Activated CD8-positive, alpha-beta memory T cell treated with anti-CD3 and anti-CD28 coated beads, Interleukin-2, amount 50 U/mL, for 24 hours (primary cell): Measurements from ENCODE around the gene DNAJB8.

ENCODE experiments used
- DNase-seq: peaks from one replicate; pipeline ENCODE4 v3.0.0-alpha.2; 2020; ENCODE audit errors: extremely low read depth

The DNAJB8 gene

DNA sequence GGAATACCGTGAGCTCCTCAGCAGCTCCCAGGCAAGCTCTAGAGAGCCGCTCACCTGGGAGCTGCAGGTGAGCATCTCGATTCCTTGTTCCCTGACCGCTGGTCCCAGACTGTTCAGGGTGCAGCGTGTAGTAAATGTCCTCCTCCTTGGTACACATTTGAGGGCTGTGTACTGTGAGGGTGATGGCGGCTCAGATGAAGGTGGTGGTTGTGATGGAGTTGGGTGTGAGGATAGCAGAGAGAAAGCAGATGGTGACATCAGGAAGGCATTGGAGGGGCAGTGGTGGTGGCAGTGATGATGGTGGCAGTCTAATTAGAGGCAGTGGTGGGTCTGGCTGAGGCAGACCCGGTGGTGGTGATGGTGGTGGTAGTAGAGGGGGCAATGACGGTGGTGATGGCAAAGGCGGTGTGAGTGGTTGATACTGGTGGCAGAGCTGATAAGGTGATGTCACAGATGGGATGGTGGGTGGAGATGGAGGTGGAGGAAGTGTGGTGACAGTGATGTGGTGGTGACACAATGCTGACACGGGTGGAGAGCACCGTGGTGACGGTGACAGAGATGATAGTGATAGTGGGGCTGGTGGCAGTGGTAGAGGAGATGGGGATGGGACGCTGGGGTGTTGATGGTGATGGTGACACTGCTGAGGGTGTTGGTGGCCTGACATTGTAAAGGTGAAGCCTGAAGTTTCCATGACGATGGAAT is at the start of gene DNAJB8:
Gene DNAJB8, minus strand, starts transcription at position 51 of the 702 bp plus-strand sequence. CDS start 3,645 bp downstream, outside the sequence.
- peak; percentile 15 for DNase-seq

DNA sequence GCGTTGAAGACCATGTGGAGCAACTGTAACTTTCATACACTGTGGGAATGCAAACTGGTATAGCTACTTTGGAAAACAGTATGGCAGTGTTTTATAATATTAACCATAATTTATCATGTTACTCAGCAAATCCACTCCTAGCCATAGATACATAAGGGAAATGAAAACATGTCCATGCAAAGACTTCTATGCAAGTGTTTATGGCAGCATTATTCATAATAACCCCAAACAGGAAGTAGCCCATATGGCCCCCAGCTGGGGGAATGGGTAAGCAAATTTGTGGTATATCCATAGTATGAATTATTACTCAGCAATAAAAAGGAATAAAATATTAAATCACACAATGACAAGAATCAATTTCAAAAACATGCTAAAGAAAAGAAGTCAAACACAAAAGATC is 49.3 kb upstream of the DNAJB8 start:
- DNase-seq: no peak

DNA sequence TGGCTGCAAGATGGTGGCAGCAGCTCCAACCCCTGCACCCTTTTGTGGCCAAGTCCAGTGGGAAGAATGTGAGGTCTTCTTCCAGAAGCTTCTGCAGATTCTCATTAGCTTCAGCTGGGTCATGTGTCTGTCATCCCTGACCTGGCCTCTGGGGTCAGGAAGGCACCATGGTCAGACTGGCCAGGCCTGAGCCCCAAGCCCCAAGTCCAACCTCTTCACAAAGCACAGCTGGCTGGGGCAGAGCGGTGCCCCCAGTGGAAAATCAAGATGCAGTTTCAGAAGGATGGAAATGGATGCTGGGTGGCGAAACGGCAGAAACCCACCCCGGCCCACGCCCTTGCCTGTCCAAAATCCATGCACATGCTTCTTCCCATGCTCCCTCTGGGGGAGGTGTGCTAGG is 42.2 kb upstream of the DNAJB8 start:
- no peak for DNase-seq

DNA sequence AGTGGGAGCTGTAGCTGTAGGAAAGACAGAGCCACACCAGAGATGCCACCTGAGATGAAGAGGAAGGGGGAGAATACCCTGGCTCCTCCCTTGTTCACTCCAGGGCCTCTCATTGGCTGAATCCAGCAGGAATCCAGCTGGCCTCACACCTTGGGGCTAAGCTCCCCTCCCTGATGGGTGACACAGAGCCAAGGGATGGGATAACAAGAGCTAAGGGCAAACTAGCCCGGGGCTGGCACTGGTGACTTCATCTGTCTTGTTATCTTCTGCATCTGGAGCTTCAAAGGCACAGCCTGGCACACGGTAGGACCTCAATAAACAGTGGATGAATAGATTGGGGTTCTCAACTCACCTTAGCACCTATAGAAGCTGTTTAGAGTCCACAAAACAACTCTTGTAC is 40.1 kb upstream of the DNAJB8 start:
- no peak for DNase-seq

DNA sequence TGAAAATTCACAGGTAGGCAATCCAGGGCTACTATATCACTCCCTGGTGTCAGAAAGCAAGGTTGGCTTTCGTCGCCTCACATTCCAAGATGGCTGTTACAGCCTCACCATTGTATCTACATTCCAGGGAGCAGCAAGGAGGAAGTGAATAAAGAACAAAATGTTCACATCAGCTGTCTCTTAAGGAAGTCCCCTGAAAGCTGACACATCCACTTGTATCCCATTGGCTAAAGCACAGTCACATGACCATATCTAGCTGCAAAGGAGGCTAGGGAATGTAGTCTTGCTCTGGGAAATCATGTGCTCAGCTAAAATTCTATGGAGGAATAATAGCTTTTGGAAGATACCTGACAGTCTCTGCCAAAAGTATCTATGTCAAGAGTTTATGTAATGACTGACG is 39.1 kb upstream of the DNAJB8 start:
- no peak for DNase-seq

DNA sequence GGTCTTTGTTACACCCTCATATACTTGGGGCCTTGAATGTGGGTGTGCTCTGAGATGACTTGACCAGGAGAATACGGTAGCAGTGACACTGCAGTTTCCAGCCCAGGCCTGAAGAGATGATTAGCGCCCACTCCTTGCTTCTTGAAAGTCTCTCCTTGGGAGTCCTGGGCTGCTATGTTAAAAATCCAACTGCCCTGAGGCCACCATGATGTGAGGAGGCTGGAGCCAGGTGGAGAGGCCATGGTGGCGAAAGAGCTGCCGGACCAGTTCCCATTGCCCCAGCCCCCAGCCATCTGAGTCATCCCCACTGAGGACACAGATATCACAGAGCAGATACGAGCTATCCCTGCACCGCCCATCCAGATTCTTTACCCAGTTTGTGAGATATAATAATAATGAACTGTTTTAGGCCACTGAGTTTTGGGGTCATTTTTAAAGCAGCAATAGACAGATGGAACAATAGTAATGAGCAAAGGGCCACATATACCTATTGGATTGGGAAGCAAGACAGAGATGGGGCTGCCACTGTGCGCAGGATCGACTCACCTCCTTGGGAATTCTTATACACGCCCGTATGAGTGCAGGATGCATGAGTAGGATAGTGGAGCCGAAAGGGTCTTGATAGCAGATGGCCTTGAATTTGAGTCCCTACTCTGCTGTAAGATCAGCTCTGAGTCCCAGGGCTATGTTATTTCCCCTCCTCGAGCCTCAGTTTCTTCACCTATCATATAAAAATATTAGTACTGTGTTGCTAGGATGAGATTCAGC is 38.5 kb upstream of the DNAJB8 start:
- no peak for DNase-seq

DNA sequence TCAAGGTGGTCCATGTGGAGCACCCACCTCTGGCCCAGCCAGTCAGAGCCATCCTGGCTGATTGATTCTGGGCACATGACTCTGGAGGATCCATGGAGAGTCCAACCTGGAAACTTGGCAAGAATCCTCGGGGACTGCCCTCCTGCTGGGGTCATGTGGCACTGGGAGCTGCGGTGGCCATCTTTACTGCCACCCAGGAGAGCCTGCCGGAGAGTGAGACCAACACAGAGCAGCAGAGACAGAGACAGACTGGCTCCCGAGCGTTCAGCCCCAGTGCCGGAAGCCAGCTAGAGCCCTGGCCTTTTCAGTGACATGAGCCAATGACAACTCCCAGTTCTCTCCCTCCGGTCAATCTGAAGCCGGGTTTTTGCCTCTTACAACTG is 37.8 kb upstream of the DNAJB8 start:
- no peak for DNase-seq

DNA sequence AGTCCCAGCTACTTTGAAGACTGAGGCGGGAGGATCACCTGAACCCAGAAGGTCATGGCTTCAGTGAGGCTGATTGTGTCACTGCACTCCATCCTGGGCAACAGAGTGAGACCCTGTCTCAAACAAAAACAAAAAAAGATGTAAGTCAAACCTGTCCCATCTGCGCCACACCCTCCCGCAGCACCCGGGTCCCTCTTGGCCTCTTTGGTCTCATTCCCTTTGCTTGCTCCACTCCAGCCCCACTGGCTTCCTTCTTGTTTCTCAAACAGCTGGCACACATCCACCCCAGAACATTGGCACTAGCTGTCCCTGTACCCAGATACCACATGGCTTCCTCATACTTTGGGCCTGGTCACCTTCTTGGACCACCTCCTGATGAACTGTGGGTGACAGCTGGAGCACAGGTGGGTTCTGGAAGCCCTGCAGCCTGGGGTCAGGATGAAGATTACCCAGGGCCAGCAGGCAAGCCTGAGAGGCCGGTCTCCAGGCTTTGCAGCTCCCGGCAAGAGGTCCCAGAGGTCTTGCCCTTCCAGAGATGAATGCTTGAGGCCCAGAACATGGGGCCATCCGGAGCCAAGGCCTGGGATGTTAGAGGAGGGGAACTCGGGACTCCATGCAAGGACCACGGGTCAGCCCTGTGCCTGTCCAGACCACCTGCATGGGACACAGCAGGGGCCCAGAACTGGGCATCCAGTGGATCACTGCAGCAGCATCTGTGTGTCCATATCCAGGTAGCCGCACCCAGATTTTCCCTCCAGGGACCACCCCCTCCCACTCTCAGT is 37.3 kb upstream of the DNAJB8 start:
- DNase-seq: no peak

DNA sequence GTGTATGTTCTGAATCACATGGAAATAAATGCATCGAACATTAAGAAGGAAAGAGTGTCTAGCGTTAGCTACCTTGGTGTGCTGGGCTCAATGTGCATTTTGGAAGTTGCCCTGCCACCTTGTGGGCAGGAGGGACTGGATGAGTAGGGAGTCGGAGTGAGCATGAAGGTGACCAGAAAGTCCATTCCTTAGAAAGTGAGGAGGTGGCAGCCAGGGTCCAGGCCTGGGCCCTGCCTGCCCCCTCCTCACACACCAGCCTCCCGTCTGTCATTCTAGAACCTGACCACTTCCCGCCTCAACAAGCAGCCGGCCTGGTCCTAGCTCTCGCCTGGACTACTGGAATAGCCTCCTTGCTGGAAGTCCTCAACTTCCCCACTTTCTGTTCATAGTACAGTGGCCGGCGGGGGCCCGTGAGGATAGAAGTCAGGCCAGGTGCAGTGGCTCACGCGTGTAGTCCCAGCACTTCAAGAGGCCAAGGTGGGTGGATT is 36.5 kb upstream of the DNAJB8 start:
- no peak for DNase-seq

DNA sequence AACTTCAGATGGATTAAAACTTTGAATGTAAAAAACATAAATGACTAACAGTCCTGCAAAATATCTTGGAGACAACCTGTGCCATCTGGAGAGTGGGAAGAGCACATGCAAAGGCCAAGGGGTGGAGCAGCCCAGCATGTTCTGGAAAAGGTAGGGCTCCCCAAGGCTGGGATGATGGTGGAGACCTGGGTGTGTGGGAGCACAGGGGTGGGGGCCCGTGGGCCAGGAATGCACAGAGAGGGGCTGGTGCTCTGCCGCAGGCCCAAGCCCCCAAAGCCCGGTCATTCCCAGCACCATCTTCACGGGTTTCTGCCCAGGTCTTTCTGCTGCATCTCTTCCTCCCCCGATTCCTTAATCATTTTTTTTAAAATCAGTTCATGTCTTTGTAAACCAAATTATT is 36.0 kb upstream of the DNAJB8 start:
- DNase-seq: no peak

DNA sequence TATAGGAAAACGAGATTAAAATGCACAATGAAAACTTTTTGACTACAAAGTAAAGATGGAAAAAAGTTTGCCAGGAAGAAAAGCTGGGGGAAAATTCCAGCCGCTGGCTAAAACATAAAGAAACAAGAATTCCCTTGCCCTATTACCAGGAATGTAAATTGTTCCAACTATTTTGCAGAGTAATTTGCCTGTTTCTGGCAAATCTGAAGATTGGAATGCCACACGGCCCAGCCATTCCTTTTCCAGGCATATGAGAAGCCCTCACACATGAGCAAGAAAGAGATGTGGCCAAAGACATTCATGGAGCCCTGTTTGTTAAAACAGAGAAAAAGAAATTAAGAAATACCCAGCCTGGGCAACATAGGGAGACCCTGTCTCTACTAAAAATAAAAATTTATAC is 34.7 kb upstream of the DNAJB8 start:
- DNase-seq: no peak

DNA sequence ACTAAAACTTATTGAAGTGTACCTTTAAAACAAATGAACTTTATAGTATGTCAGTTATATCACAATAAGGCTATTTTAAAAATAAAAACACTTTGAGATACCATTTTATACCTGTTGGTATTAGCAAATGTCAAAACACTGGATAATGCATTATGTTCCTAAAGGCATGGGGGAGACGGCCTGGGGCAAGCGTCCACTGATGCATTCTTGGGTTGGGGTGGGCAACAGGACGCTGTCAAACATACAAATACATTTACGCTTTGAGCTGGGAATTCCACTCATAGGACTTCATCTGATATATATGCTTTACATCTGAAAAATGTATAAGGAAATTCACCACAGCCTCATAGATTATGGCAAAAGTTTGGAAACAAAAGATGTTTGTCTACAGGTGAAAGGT is 33.9 kb upstream of the DNAJB8 start:
- no peak for DNase-seq

DNA sequence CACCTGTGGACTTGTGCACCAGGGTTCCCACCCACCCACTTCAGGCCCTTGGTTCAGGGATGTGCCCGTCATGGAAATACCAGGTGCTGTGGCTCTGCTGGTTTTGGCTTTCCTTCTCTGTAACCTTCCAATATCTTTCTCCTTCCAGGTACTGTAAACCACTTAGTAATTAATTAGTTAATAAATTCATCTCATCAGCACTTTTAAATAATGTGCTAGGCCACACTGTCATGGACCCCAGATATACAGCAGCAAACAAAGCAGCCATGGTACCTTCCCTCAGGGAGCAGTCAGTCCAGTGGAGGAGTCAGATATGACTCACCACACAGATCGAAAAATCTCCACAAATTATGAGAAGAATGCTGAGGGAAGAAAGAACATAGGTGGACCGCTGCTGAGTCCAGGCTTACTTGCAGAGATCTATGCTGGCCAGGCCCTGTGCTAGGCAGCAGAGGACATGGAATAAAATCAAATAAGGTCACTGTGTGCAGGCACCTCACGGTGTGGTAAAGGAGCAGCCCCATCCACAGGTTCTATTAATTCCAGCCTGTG is 33.1 kb upstream of the DNAJB8 start:
- no peak for DNase-seq

DNA sequence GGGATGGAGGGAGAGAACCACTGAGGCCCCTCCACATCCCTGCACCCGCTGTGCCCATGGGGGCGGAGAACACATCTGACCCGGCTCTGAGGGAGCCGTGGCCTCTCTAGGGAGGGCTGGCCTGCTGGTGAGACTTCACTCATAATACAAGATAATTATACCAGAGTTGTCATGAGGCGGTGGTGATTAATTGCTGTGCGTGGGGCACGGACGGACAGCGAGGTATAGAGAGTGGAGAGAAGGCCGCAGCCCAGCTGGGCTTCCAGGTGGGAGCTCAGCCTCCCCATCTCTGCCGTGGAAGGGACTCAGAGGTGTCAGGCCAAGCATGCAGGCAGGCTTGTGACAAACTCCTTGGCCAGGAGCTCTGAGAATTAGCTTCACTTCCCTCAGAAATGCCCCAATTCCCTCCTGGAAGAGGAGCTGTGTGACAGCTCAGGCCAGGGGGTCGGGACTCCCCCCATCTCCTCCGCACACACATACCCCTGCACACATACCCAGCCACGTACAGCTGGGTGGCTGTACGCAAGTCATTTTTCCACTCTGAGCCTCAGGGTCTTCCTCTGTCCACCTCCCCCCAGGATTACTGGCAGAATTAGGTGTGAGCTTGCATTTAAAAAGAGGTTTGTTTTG is 32.3 kb upstream of the DNAJB8 start:
- DNase-seq: no peak

DNA sequence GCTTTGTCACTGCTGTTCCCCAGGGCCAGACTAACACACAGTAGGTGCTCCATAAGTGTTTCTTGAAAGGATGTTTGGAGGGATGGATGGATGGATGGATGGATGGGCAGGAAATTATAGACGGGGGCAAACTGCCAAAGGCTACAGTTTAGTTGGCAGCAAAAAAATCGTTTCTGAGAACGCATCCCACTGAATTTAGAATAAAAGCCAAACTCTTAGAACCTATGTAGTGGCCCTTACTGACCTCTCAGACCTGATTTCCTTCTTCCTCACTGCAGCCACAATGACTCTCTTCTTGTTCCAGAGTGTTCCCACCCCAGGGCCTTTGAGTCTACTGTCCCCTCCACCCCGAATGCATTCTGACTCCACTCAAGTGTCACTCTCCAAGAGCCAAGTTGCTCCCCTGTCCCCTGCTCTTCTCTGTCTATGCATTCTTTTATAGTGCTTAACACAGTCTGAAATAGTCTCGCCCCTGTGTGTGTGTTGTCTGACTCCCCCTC is 31.5 kb upstream of the DNAJB8 start:
- no peak for DNase-seq

DNA sequence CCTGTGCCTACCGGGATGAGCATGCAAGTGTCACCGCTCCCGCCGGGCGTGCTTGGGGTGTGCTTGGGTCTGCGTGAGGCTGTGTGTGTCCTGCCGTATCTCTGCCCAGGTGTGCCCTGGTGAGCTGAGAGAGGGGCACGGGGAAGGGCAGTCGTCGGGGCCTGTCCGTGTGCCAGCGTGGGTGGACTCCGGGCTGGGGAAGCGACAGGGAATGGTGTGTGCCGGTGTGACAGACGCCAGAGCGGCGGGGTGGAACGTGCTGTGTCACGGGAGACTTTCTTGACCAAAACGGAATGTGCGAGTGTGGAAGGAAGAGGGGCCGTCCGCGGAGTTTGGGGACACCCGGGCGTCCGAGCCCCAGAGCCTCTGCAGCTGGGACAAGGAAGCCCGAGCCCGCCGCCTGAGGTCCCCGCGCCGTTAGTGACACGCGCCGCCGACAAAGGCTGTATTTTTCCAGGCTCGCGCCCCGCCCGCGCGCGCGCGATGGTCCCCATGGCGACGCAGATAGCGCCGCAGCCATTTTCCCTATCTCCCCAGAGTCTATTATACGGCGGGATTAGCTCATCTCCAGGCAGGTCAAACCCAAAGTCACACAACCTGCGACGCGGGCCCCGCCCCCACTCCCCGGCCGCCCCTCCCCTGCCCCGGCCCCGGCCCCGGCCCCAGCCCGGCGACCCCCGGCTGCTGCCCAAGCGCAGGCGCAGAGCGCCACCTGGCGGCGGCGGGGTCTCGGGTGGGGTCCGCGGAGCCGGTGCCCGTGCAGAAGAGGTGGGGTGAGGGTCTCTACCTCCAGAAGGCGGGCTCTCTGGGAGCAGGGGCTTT is 30.8 kb upstream of the DNAJB8 start:
- peak; percentile 14 for DNase-seq

DNA sequence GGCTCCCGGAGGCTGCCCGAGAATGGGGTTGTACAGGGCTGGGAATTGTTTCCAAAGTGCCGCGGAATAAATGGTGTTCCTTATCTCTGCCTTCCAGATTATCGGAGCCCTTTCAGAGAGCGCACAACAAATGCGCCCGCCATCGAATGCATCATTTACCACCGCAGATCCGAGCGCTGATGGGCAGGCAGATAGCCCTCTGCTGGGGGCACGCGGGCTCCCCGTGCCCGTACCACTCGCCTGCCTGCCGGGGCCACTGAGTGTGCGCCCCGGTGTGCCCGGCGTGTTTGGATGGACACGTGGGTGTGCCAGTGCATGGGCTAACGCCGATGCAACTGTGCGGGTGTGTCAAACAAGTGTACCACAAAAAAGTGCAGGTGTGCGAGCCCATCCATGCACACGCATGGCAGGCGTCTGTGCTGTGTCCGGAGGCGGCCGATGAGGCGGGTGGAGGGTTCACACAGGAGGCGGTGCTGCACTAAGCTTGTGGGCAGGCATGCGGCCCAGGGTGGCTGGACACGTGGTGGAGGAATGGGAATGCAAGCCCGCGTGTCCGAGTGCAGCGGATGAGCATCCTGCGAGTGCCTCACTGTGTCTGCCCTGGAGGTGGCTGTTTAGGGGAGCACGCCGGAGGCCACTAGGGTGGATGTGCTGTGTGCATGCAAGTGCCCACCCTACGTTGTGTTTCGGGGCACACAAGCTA is 30.1 kb upstream of the DNAJB8 start:
- no peak for DNase-seq

DNA sequence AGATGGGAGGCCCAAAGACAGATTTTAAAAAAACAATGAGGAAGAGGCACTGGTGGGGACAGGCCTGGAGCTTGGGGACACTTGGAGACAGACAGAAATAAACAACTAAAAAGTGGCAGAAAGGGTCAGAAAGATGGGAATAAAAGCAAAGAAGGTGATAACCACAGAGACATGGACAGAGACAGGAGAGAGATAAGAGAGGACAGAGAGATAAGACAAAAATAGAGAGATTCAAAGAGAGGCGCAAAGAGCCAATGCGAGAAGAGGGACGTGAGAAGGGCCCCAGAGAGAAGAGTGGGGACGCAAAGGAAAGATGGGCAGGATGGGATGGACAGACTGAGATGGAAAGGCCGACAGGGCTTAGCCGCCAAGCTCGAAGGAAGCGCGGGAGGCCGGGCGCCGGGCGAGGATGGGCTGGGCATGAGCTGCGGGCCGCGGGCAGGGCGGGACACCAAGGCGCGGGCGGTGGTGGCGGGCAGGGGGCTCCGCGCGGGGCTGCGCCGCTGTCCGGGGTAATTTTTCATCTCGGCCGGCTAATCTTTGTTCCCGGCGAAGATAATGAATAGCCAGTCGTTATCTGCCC is 29.4 kb upstream of the DNAJB8 start:
- no peak for DNase-seq

DNA sequence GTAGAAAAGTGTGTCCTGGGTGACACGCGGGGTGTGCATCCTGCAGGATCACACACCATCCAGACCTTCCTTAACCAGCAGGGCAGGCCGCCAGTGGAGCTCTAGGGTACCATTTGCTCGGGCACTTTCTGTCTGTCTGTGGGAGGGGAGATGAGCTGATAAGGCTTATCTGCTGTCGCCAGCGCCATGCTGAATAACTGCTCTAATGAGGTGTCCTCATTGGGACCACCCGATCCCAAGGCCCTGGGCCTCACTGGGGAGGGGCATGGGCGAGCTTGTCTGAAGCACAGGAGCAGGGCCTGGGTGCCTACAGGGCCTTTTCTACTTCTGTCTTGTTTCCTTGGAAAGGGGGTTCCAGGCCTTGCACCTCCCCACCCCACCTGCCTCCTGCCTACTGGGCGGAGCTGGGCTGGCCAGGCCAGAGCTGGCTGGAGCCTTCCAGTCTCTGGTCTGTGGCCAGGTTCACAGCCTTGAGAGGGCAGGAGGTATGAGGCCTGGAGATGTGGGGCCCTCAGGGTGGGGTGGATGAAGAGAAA is 28.8 kb upstream of the DNAJB8 start:
- no peak for DNase-seq

DNA sequence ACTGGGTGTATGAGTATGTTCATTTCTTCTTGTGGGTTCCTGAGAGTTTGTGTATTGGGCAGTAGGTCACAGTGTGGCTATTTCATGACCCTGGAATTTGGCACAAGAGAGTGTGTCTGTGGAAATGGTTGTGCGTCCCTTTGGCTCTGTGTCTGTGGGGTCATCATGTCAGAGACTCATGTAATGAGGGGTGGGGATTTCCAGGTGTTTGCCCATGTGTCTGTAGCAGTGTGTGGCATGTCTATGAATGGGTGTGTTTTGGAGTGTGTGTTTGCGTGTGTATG is 27.6 kb upstream of the DNAJB8 start:
- no peak for DNase-seq
